ENCODE data around the gene CYB5A. TPM values are rescaled to one million over a fixed set of nuclear protein-coding genes. Genes with fewer than 3 reads are reported as not detected.

Gene CYB5A
- total and polyA plus RNA-seq, 2 experiments from 2014 or later: 273 to 457 TPM

DNA sequence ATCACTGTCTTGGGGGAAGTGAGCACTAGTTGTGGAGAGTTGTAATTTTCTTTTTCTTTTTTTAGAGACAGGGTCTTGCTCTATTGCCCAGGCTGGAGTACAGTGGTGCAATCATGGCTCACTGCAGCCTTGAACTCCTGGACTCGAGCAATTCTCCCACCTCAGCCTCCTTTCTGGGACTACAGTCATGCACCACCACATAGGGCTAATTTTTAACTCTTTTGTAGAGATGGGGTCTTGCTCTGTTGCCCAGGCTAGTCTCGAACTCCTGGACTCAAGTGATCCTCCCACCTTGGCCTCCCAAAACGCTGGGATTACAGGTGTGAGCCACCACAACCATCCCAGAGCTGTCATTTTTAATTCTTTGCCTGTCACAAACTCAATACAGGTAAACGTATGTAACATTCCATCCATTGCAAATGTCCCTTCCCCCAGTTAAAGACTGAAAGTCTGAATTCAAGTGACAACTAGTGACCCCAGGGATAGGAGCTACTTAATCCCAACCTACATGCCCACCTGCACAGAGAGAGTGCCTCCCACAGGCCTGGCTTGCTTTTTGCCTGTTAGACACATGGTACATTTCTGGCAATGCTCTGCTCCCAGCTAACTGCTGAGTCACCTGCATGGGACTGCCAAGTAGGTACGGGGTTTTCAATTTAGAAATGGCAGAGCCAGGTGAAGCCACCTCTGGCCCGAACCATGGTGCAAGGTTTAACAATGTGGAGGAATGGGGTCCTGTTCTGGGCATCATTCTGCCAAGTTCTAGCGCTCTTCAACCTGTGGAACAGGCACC, 60.6 kb downstream of the CYB5A start:
- Histone ChIP-seq H3K27me3 (no peaks in the 10 kb centered on the region), H3K27ac (no peak overlapping the region), H3K4me2 (no peak overlapping the region), H3K4me1 (ENCODE audit: insufficient read depth) (peaks cover 34% of the 10 kb centered on the region), H3K36me3 (replicated peaks; ENCODE audit: insufficient read depth, low read depth) (no peaks in the 10 kb centered on the region), H3K9me2 (replicated peaks; ENCODE audit: insufficient read depth) (no peaks in the 10 kb centered on the region), H2AFZ (no peak overlapping the region), H3K4me3 (no peak overlapping the region), H3K9me3 (ENCODE audit: low read depth) (no peaks in the 10 kb centered on the region), H4K20me1 (ENCODE audit: insufficient read depth, poor library complexity, severe bottlenecking) (no peaks in the 10 kb centered on the region), H3K79me2 (no peaks in the 10 kb centered on the region)
- no peak for DNase-seq (ENCODE audit: low spot score)
- TF ChIP-seq EZH2phosphoT487 (IDR thresholded peaks at IDR 0.05; ENCODE audit: low read depth, severe bottlenecking, unreplicated experiment) (no peak), CTCF (IDR thresholded peaks at IDR 0.05; ENCODE audit: poor library complexity) (no peak), EZH2 (IDR thresholded peaks at IDR 0.05; ENCODE audit: borderline replicate concordance) (no peak)
- 90% methylated on average over 7 of the region's 7 CpGs for WGBS (ENCODE audit: low lambda C conversion rate, missing lambda C conversion rate)

GRCh38 chr18:74229891-74230290, 61.9 kb downstream of the CYB5A start:
- Histone ChIP-seq H3K79me2 (no peaks in the 10 kb centered on the region), H3K4me3 (no peak overlapping the region), H2AFZ (no peak overlapping the region), H3K36me3 (replicated peaks; ENCODE audit: insufficient read depth, low read depth) (no peaks in the 10 kb centered on the region), H4K20me1 (ENCODE audit: insufficient read depth, poor library complexity, severe bottlenecking) (no peaks in the 10 kb centered on the region), H3K9me3 (ENCODE audit: low read depth) (no peaks in the 10 kb centered on the region), H3K9me2 (replicated peaks; ENCODE audit: insufficient read depth) (no peaks in the 10 kb centered on the region), H3K4me1 (ENCODE audit: insufficient read depth) (peaks cover 34% of the 10 kb centered on the region), H3K27me3 (no peaks in the 10 kb centered on the region), H3K27ac (no peak overlapping the region), H3K4me2 (no peak overlapping the region)
- 92% methylated on average over 10 of the region's 10 CpGs for WGBS (ENCODE audit: low lambda C conversion rate, missing lambda C conversion rate)
- no peak for DNase-seq (ENCODE audit: low spot score)
- no peak for TF ChIP-seq EZH2 (IDR thresholded peaks at IDR 0.05; ENCODE audit: borderline replicate concordance)
- TF ChIP-seq CTCF (IDR thresholded peaks at IDR 0.05; ENCODE audit: poor library complexity): no peak
- no peak for TF ChIP-seq EZH2phosphoT487 (IDR thresholded peaks at IDR 0.05; ENCODE audit: low read depth, severe bottlenecking, unreplicated experiment)

DNA sequence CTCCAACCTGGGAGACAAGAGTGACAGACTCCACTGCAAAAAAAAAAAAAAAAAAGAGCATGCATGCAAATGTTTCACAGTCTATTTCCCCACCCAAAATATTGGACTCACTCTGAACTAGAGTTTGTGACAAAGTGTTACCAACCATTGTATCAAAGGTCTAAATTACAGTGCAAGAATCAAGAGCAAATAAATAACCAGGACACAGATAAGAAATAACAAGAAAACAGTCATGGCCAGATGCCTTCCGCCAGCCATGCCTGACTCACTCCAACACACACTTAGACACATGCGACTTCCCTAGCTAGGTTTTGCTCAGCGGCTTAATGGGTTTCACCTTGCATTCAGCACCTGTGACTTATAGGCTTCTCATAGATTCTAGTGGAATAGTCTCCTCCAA, 62.8 kb downstream of the CYB5A start:
- peaks cover 28% of the 10 kb centered on the region for H3K4me1 ChIP-seq (ENCODE audit: insufficient read depth)
- H3K27me3 ChIP-seq: no peaks in the 10 kb centered on the region
- no peaks in the 10 kb centered on the region for H3K9me2 ChIP-seq (replicated peaks; ENCODE audit: insufficient read depth)
- DNase-seq (ENCODE audit: low spot score): no peak
- no peaks in the 10 kb centered on the region for H3K79me2 ChIP-seq
- no peaks in the 10 kb centered on the region for H4K20me1 ChIP-seq (ENCODE audit: insufficient read depth, poor library complexity, severe bottlenecking)
- H2AFZ ChIP-seq: no peak overlapping the region
- no peak overlapping the region for H3K4me2 ChIP-seq
- H3K27ac ChIP-seq: no peak overlapping the region
- TF ChIP-seq EZH2phosphoT487 (IDR thresholded peaks at IDR 0.05; ENCODE audit: low read depth, severe bottlenecking, unreplicated experiment) (no peak), EZH2 (IDR thresholded peaks at IDR 0.05; ENCODE audit: borderline replicate concordance) (no peak), CTCF (IDR thresholded peaks at IDR 0.05; ENCODE audit: poor library complexity) (no peak)
- no peaks in the 10 kb centered on the region for H3K9me3 ChIP-seq (ENCODE audit: low read depth)
- no peak overlapping the region for H3K4me3 ChIP-seq
- 84% methylated on average over 3 of the region's 3 CpGs for WGBS (ENCODE audit: low lambda C conversion rate, missing lambda C conversion rate)
- no peaks in the 10 kb centered on the region for H3K36me3 ChIP-seq (replicated peaks; ENCODE audit: insufficient read depth, low read depth)

Data from hepatocyte (in vitro differentiated cells).